GM18867 (cell line): ENCODE results near the gene EPB41L1.

Experiments used
- ATAC-seq: cut with Tn5 transposase; IDR thresholded peaks from one replicate; pipeline ENCODE4 v1.9.1; 2021; ENCODE audit warnings: mild to moderate bottlenecking, moderate library complexity; ENCODE audit not compliant: unreplicated experiment

EPB41L1 gene

DNA sequence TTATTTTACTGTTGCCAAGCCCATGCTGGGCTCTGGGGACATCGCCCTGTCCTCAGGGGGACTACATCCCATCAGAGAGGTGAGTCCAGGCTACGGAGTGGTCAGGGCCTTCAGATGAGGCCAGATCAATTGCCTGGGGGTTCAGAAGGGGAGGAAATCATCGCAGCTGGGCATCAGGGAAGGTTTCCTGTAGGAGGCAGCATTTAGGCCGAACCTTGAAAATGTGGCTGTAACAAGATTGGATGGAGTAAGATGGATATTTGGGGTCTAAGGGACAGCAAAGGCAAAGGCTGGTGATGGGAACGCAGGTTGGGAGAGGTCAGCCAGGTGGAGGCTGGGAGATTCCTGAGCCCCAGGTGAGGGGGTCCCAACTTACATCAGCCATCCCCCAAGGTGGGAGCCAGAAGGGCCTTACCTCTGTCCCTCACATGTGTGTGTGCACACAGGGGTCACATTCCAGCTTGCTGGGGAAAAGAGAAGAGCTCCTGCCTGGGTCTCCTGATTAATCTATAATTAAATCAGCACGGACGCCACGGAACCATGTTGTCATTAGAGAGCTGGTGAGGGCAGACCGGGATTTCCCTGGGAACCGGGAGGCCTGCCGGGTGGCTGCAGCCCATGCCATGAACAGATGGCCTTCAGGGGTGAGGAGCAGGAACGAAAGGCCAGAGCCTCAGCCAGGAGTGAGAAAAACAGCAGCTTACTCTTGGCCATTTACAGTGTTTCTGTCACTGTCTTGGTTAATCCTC lies 121.1 kb downstream of the EPB41L1 start:
- ATAC-seq: no peak

DNA sequence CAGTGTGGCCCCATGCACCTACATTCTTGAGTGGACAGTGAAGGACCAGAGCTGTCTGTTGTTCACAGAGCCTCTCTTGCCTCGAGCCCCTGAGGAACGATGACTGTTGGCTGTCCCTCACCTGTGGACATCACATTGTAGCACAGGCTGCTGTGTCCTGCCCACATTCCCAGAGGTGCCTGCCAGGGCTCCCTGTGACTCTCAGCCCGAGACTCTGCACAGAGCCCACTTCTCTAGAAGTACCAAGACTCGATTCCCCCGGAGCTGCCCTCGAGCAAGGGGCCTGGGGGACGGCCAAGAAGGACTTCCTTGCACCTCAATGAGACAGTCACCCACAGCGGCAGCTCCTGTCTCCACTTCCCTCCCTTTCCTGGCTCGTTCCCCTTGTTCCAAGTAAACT lies 123.0 kb downstream of the EPB41L1 start:
- ATAC-seq: no peak

DNA sequence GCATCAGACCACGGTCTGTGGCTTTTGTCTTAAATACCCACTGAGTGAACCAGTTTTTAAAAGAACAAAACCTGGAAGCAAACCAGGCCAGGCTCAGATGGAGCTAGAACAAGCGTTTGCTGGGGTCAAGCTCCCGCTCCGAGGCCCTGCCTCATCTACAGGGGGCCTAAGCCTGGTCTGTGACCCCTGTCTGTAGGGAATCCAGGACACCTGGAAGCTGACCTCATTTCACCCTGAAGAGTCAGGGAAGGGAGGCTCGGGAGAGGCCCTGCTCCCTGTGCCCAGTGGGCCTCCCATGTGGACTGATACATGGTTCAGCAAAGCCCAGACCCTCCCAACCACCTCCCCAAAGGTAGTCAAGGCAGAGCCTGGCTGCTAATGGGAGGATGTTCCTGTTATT lies 124.8 kb downstream of the EPB41L1 start:
- no peak for ATAC-seq

- ATAC-seq: no peak
Measured at GRCh38 chr20:36279776-36280175, 125.2 kb downstream of the EPB41L1 start.

DNA sequence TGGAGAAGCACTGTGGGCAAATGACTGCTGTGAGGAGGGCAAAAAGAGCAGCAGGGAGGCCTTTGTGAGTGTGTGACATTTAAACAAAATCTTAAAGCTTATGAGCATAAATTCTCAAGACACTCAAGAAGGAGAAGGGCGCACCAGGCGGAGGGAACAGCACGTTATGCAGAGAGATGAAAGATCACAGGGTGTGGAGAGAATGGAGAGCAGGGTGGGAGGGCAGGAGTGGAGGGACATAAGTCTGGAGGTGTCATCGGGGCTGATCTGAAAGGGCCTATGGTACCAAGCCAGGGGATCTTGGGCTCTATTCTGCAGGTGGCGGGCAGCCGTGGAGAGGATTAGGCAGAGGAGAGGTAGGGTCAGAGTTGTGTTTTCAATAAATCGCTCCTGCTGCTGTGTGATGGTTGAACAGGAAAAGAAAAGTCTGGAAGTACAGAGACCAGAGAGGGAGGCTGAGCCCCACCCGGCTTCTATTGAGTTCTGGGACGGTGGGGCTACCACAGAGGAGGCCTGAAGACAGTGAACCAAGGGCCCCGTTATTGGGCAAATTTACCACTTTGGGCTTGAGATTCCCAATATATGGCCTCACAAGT lies 127.3 kb downstream of the EPB41L1 start:
- ATAC-seq: no peak
